PC-9 (cell line): Measurements from ENCODE around the gene E2F1. TPM values are rescaled to one million over a fixed set of nuclear protein-coding genes. Genes with fewer than 3 reads are reported as not detected.
A peak's percentile ranks its signal among the peaks of the same experiment; 100 is the strongest.

Experiments used
- BruUV-seq: library from RNA; stranded (reverse); fragments of 400-500 nt; replicated peaks from 2 replicates; lab custom pipeline; 2021; lab: Mats Ljungman, UMichigan
- CTCF ChIA-PET: fragments of 300-600 bp; sonication (Branson Sonifier 250); formaldehyde crosslinking; loops from one replicate; lab custom pipeline; 2022; ENCODE audit warnings: antibody characterized with exemption; lab: Charles Lee
- POLR2A ChIA-PET: fragments of 300-600 bp; sonication (Branson Sonifier 250); formaldehyde crosslinking; loops from one replicate; lab custom pipeline; 2022; ENCODE audit warnings: antibody characterized with exemption; ENCODE audit not compliant: unreplicated experiment; lab: Charles Lee
- DNase-seq, 2 experiments: peaks; one replicate each; pipeline versions ENCODE4 v3.0.0 to v3.0.0-alpha.2; 2015 to 2022; ENCODE audit warnings: mixed read lengths in 1 of 2
- H2AFZ ChIP-seq: fragments of 200-600 bp; sonication (generic); 2 replicates; pipeline ENCODE4 v1.8.1; 2017; ENCODE audit warnings: antibody characterized with exemption
- H3F3A ChIP-seq: fragments of 200-600 bp; sonication (generic); 2 replicates; pipeline ENCODE4 v1.8.1; 2017; ENCODE audit warnings: antibody characterized with exemption, mild to moderate bottlenecking, low read depth; ENCODE audit not compliant: insufficient read depth
- H3K27ac ChIP-seq: fragments of 200-600 bp; sonication (generic); 2 replicates; pipeline ENCODE4 v1.6.1; 2016; ENCODE audit warnings: mixed run types
- H3K27me3 ChIP-seq: fragments of 200-600 bp; sonication (generic); 2 replicates; pipeline ENCODE4 v1.6.1; 2016; ENCODE audit warnings: low read depth, mixed run types; ENCODE audit not compliant: insufficient read depth
- H3K36me3 ChIP-seq: fragments of 200-600 bp; sonication (generic); 2 replicates; pipeline ENCODE4 v1.6.1; 2016; ENCODE audit warnings: low read depth, mixed run types
- H3K4me1 ChIP-seq: fragments of 200-600 bp; sonication (generic); replicated peaks from 2 replicates; pipeline ENCODE4 v1.6.1; 2016; ENCODE audit warnings: mixed run types; ENCODE audit not compliant: insufficient read depth
- H3K4me2 ChIP-seq: fragments of 200-600 bp; sonication (generic); 2 replicates; pipeline ENCODE4 v1.6.1; 2017; ENCODE audit warnings: mixed run types
- H3K4me3 ChIP-seq: fragments of 200-600 bp; sonication (generic); 2 replicates; pipeline ENCODE4 v1.6.1; 2016; ENCODE audit warnings: mixed run types
- H3K79me2 ChIP-seq: fragments of 200-600 bp; sonication (generic); 2 replicates; pipeline ENCODE4 v1.6.1; 2017; ENCODE audit warnings: low read depth, mixed run types
- H3K9me2 ChIP-seq: fragments of 200-600 bp; sonication (generic); 2 replicates; pipeline ENCODE4 v1.8.1; 2017; ENCODE audit warnings: mild to moderate bottlenecking; ENCODE audit not compliant: insufficient read depth
- H3K9me3 ChIP-seq: fragments of 200-600 bp; sonication (generic); 2 replicates; pipeline ENCODE4 v1.8.1; 2016; ENCODE audit warnings: low read depth; ENCODE audit not compliant: insufficient read depth
- H4K20me1 ChIP-seq: fragments of 200-600 bp; sonication (generic); 2 replicates; pipeline ENCODE4 v1.8.1; 2017; ENCODE audit not compliant: insufficient read depth
- CTCF ChIP-seq: fragments of 200-600 bp; sonication (generic); conservative IDR thresholded peaks from 2 replicates; pipeline ENCODE4 v1.6.1; 2017; ENCODE audit warnings: mixed run types, antibody characterized with exemption, mild to moderate bottlenecking, moderate library complexity
- EZH2 ChIP-seq: fragments of 200-600 bp; sonication (generic); IDR thresholded peaks from 2 replicates; pipeline ENCODE4 v1.8.0; 2017; ENCODE audit warnings: antibody characterized with exemption, low read depth
- intact Hi-C: fragments of 100-400 bp; cut with micrococcal nuclease; formaldehyde crosslinking; loops from one replicate; pipeline ENCODE4 v1.10.0; 2022; ENCODE audit not compliant: unreplicated experiment
- total RNA-seq: library from RNA; stranded (reverse); gene quantifications from 2 replicates; pipeline ENCODE4 v1.2.3, GENCODE V29; 2021

The E2F1 gene
- total RNA-seq, 1 experiment from 2014 or later, result 31.5 TPM

- no peak overlapping the region for H2AFZ ChIP-seq
- H3K9me3 ChIP-seq, result no peaks in the 10 kb centered on the region
- H3F3A ChIP-seq, result peaks cover 11% of the 10 kb centered on the region; the same call in 1 of the 2 replicates
- H3K4me3 ChIP-seq, result no peak overlapping the region
- peaks cover 19% of the 10 kb centered on the region for H3K4me1 ChIP-seq
- POLR2A ChIA-PET, result interaction anchor here (0.6 kb wide), 2 partner anchors 40 to 108 kb away, joined by 3 read pairs; no protein-coding TSS in a partner anchor
- intact Hi-C loops, result no loop called here
- no peaks in the 10 kb centered on the region for H3K36me3 ChIP-seq
- CTCF ChIA-PET, result no interaction called here
- no peak overlapping the region for H3K4me2 ChIP-seq
- no peaks in the 10 kb centered on the region for H3K27me3 ChIP-seq
- peaks cover 30% of the 10 kb centered on the region for H3K79me2 ChIP-seq
- no peaks in the 10 kb centered on the region for H3K9me2 ChIP-seq
- TF ChIP-seq EZH2 (no peak), CTCF (no peak)
- no TSS peak for BruUV-seq
- DNase-seq, result peak in 1 of 2 experiments; percentile 24
- H4K20me1 ChIP-seq, result no peaks in the 10 kb centered on the region
- H3K27ac ChIP-seq, result no peak overlapping the region
Measured at GRCh38 chr20:33681288-33681687, 4.9 kb downstream of the E2F1 start.

- Histone ChIP-seq H3K27me3 (no peaks in the 10 kb centered on the region), H3K4me2 (no peak overlapping the region), H4K20me1 (no peaks in the 10 kb centered on the region), H3K79me2 (peaks cover 30% of the 10 kb centered on the region), H3K36me3 (no peaks in the 10 kb centered on the region), H3K9me3 (no peaks in the 10 kb centered on the region), H2AFZ (no peak overlapping the region), H3F3A (peaks cover 14% of the 10 kb centered on the region; the same call in 1 of the 2 replicates), H3K4me3 (no peak overlapping the region), H3K4me1 (peaks cover 19% of the 10 kb centered on the region), H3K27ac (no peak overlapping the region), H3K9me2 (no peaks in the 10 kb centered on the region)
- intact Hi-C loops, result no loop called here
- no TSS peak for BruUV-seq
- POLR2A ChIA-PET, result interaction anchor here (0.6 kb wide), 1 partner anchor 20 kb away, joined by 4 read pairs; no protein-coding TSS in a partner anchor
- CTCF ChIA-PET, result no interaction called here
- no peak for DNase-seq
- TF ChIP-seq CTCF, result no peak
- TF ChIP-seq EZH2, result no peak
Measured at GRCh38 chr20:33680686-33681085, 5.5 kb downstream of the E2F1 start.

- intact Hi-C loops, result no loop called here
- Histone ChIP-seq H3K4me2 (no peak overlapping the region), H3K9me2 (no peaks in the 10 kb centered on the region), H3K9me3 (no peaks in the 10 kb centered on the region), H3K36me3 (no peaks in the 10 kb centered on the region), H3F3A (peaks cover 15% of the 10 kb centered on the region; the same call in 1 of the 2 replicates), H3K27ac (no peak overlapping the region), H3K79me2 (peaks cover 23% of the 10 kb centered on the region), H3K27me3 (no peaks in the 10 kb centered on the region), H2AFZ (no peak overlapping the region), H3K4me3 (no peak overlapping the region), H3K4me1 (peaks cover 15% of the 10 kb centered on the region), H4K20me1 (no peaks in the 10 kb centered on the region)
- ChIA-PET CTCF (no interaction called here), POLR2A (interaction anchor here (0.5 to 0.6 kb wide), 2 partner anchors 19 to 40 kb away, joined by 3 to 4 read pairs; partner anchors contain the start of gene PXMP4)
- TF ChIP-seq EZH2 (no peak), CTCF (no peak)
- DNase-seq, result peak in 1 of 2 experiments; percentile 1
- no TSS peak for BruUV-seq
Measured at GRCh38 chr20:33679758-33680485, 6.3 kb downstream of the E2F1 start.
